GM19099 (cell line): ENCODE measurements around the gene PRPF4.

ENCODE experiments used
- POLR2A ChIP-seq: IDR thresholded peaks from 3 replicates; pipeline ENCODE4 v1.6.1; 2011; ENCODE audit warnings: low read depth; ENCODE audit not compliant: insufficient read length; ENCODE audit errors: extremely low read depth

The PRPF4 gene

GRCh38 chr9:113275157-113276131 is at the start of gene PRPF4, which contains the start of gene CDC26:
Gene PRPF4, plus strand, starts transcription at chr9:113275658. Its CDS starts 86 bp downstream, at chr9:113275744.
Gene CDC26, minus strand, starts transcription at chr9:113275572. Its CDS starts 3,065 bp downstream, at chr9:113272507.
- TF ChIP-seq POLR2A = peak; percentile 94

- TF ChIP-seq POLR2A = no peak
Measured at GRCh38 chr9:113227436-113227835, 48.0 kb upstream of the PRPF4 start.

- no peak for TF ChIP-seq POLR2A
Measured at GRCh38 chr9:113228130-113228665, 47.3 kb upstream of the PRPF4 start.

- no peak for TF ChIP-seq POLR2A
Measured at GRCh38 chr9:113231701-113232100, 43.8 kb upstream of the PRPF4 start.

- TF ChIP-seq POLR2A = no peak
Measured at GRCh38 chr9:113237026-113237425, 38.4 kb upstream of the PRPF4 start.

GRCh38 chr9:113238202-113238858 is 37.1 kb upstream of the PRPF4 start:
- no peak for TF ChIP-seq POLR2A

GRCh38 chr9:113238859-113239232 is 36.6 kb upstream of the PRPF4 start:
- no peak for TF ChIP-seq POLR2A

- no peak for TF ChIP-seq POLR2A
Measured at GRCh38 chr9:113241161-113241560, 34.3 kb upstream of the PRPF4 start.

GRCh38 chr9:113244556-113244955 is 30.9 kb upstream of the PRPF4 start:
- no peak for TF ChIP-seq POLR2A

- TF ChIP-seq POLR2A = no peak
Measured at GRCh38 chr9:113245894-113246293, 29.6 kb upstream of the PRPF4 start.

GRCh38 chr9:113246928-113247327 is 28.5 kb upstream of the PRPF4 start:
- TF ChIP-seq POLR2A = no peak

GRCh38 chr9:113247640-113248039 is 27.8 kb upstream of the PRPF4 start:
- TF ChIP-seq POLR2A = no peak

GRCh38 chr9:113250807-113251206 is 24.7 kb upstream of the PRPF4 start:
- TF ChIP-seq POLR2A = no peak

- no peak for TF ChIP-seq POLR2A
Measured at GRCh38 chr9:113254991-113255390, 20.5 kb upstream of the PRPF4 start.

- no peak for TF ChIP-seq POLR2A
Measured at GRCh38 chr9:113255438-113255837, 20.0 kb upstream of the PRPF4 start.
